GM18505 (cell line): ENCODE data around the gene CCSER2.
"Not testable (repeated sequence)": the region's sequence is repeated elsewhere in the genome, so short reads cannot be mapped to it uniquely, and the experiment has no call there.

ENCODE experiments used
- ATAC-seq: cut with Tn5 transposase; IDR thresholded peaks from one replicate; pipeline ENCODE4 v1.9.1; 2021; ENCODE audit not compliant: unreplicated experiment
- POLR2A ChIP-seq: IDR thresholded peaks from 4 replicates; pipeline ENCODE4 v1.6.1; 2011; ENCODE audit warnings: borderline replicate concordance; ENCODE audit not compliant: insufficient read depth, insufficient read length; ENCODE audit errors: extremely low read depth

CCSER2 gene

DNA sequence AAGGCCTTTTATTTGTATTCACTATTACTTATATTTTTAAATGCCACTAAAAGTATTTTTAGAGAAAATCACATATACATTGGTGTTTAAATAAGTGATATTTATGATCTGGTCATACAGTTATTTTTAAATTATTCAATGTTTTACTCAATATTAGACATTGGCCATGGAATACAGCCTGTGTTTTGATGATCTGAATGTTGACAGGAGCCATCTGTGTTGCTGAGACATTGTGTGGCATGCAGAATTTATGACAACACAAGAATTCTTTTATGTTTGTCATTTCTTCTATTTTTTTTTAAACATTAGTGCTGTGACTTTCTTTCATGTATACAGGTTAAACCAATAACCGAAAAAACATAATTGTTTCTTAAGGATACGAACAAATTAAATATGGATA, 156.2 kb downstream of the CCSER2 start:
- no peak for TF ChIP-seq POLR2A
- ATAC-seq: no peak

GRCh38 chr10:84493361-84493760, 165.0 kb downstream of the CCSER2 start:
- TF ChIP-seq POLR2A: no peak
- no peak for ATAC-seq

DNA sequence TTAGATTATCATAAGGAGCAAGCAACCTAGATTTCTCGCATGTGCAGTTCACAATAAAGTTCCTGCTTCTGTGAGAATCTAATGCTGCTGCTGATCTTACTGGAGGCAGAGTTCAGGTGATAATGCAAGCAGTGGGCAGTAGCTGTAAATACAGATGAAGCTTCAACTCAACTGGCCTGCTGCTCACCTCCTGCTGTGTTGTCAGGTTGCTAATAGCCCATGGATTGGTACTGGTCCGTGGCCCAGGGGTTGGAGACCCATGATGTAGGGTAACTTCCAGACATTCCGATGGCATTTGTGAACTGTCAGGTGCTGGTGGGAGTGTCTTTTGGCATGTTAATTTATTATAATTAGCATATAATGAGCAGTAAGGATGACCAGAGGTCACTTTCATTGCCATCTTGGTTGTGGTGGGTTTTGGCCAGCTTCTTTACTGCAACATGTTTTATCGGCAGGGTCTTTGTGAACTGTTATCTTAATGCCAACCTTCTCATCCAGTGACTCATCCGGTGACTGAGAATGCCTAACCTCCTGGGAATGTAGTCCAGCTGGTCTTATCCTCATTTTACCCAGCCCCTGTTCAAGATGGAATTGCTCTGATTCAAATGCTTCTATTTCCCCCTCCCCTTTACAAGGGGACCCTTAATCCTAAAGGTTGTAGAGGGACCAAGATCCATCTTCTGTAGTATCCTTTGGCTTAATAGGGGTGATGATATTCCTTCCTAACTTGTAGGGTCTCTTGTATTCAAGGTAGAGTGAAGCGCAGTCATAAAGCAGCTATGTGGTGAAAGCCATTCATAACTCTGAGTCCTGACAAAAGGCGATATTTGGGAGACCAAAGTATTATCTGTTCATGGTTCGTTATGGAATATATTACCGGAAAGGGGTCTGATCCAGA, 165.8 kb downstream of the CCSER2 start:
- no peak for TF ChIP-seq POLR2A
- no peak for ATAC-seq

- no peak for ATAC-seq
- TF ChIP-seq POLR2A: no peak
These were observed 166.4 kb downstream of the CCSER2 start for GRCh38 chr10:84494849-84495180.

DNA sequence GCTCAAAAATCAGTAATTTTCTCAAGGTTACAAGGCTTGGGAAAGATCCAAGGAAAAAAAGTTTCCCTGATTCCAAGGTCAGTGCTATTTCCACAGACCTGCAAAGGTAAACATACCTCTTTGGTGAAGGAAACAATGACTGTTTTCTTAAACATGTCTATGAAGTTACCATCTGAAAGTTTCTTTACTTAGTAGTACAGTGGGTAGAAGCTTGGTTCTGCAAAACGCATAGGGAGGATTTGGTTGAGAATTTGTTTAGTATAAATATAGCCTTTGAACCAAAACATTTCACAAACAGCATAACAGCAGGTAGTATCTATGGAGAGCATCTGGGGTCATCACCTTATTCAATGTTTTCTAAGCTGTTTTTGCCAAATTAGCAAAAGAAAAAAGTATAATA, 169.6 kb downstream of the CCSER2 start:
- ATAC-seq: no peak
- no peak for TF ChIP-seq POLR2A

DNA sequence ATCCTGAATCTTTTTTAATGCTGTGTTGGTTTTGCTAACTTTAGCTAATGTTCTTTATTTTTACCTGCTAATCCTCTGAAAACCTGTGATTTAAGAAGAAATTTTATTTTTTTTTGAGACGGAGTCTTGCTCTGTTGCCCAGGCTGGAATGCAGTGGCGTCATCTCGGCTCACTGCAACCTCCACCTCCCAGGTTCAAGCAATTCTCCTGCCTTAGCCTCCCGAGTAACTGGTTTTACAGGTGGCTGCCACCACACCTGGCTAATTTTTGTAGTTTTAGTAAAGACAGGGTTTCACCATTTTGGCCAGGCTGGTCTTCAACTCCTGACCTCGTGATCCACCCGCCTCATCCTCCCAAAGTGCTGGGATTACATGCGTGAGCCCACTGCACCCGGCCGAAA, 170.7 kb downstream of the CCSER2 start:
- not testable (repeated sequence) for ATAC-seq

- TF ChIP-seq POLR2A: no peak
- ATAC-seq: no peak
These were observed 171.5 kb downstream of the CCSER2 start for GRCh38 chr10:84499846-84500245.

- ATAC-seq: no peak
- TF ChIP-seq POLR2A: no peak
These were observed 181.7 kb downstream of the CCSER2 start for GRCh38 chr10:84510121-84510520.

DNA sequence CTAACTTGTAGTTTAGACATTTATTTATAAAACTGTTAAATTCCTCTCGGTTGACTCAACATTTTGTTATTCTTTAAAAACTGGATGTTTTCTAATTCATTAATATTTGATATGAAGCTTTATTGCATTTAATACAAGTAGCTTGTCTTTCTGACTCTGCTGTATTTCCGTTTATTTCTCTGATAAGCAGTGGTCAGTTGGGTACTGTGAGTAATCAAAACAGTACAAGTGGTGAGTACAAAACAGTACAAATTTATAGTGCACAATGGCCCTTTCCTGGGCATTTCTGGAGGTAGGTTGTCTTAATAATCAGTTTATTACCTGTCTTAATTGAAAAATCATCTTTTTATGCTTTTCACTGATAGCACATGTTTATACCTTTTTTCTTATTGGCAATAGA, 182.7 kb downstream of the CCSER2 start:
- no peak for TF ChIP-seq POLR2A
- ATAC-seq: no peak

- ATAC-seq: no peak
- no peak for TF ChIP-seq POLR2A
These were observed 183.4 kb downstream of the CCSER2 start for GRCh38 chr10:84511709-84512285.

DNA sequence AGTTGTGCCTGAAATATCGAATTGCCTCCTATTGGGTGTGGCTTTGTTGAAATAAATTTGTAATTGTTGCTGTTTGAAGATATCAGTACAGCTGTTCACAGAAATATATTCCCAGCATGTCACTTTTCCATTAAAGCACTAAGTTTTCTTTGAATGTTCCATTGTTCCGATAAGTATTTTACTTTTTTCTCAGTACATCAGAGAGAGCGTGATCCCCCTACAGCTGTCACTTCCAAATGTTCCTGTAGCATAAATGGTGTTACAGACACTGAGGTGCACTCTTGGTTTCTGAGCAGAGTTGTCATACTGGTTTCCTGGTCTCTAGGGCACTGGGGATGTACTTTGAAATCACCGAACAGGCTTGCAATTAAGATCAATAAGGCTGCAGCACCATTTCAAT, 189.2 kb downstream of the CCSER2 start:
- no peak for TF ChIP-seq POLR2A

DNA sequence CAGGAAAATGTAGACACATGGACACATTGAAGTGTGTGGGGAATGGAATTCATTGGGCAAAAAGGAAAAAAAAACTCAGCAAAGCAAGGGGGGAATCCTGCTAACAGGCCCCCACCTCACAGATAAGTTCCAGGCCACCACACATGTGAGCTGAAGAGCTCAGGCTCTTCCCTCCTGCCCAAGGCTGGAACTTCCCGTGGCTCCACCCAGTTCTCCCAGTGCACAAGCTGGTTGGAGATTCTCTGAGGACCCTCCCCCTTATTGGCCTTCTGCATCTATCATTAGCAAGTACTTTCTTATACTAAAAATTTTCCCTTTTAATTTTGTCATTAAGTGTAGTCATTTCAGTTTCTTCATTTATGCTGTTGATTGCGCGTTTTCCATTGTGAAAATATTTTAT, 190.8 kb downstream of the CCSER2 start:
- no peak for TF ChIP-seq POLR2A
- no peak for ATAC-seq

More for the DNA sequence above, 189.2 kb downstream of the CCSER2 start:
- no peak for ATAC-seq

DNA sequence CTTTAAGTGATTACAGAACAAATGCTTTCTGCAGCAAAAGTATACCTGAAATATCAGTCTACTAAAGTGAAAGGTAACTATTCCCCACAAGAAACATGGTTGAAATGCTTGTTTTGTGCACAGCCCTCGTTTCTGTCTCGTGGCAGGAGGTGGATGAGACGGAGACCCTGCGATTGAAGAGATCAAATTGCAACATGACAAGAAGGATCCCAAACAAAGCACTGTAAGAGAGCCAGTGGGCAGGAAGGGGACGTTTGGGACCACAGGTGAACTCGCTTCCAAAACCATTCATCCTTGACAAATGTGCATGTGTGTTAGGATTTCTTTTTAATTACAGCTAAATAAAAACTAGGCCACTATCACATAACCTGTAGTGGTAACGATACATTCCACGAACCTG, 192.6 kb downstream of the CCSER2 start:
- ATAC-seq: no peak
- no peak for TF ChIP-seq POLR2A

DNA sequence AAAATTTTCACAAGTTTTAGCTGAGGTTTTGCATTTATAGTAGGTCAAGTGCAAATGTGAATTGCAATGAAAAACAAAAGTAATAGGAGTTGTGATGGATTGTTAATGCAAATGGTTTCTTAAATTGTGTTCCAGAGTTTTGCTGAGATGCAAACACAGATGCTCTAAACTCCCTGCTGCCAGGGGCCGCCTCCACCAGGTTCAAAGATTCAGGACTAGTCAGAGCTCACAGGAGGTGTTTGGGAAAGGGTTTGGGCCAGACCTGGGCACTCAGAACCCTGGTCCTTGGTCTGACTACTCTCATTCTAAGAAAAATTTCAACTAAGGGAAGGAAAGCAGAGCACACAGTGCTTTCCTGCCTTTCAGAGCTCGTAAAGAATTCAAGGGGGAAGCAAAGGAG, 193.1 kb downstream of the CCSER2 start:
- no peak for ATAC-seq
- no peak for TF ChIP-seq POLR2A
